GM21447 (cell line): ENCODE results near the gene PIK3C2B.
A peak's percentile ranks its signal among the peaks of the same experiment; 100 is the strongest.
"Not testable (repeated sequence)": the region's sequence is repeated elsewhere in the genome, so short reads cannot be mapped to it uniquely, and the experiment has no call there.

Source experiments
- ATAC-seq: cut with Tn5 transposase; IDR thresholded peaks from one replicate; pipeline ENCODE4 v1.9.1; 2021; ENCODE audit not compliant: unreplicated experiment

Gene PIK3C2B

DNA sequence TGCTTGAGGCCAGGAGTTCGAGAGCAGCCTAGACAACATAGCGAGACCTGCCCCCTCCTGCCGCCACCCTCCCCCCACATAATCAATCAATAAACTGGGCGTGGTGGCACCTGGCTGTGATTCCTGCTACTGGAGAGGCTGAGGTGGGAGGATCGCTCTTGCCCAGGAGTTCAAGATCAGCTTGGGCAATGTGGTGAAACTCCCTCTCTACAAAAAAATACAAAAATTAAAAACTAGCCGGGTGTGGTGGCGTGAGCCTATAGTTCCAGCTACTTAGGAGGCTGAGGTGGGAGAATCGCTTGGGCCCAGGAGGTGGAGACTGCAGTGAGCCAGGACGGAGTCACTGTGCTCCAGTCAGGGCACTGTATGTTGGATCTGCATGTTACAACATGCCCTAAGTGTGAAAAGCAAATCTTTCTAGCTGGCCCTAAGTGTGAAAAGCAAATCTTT, 14.6 kb upstream of the PIK3C2B start:
- no peak for ATAC-seq

DNA sequence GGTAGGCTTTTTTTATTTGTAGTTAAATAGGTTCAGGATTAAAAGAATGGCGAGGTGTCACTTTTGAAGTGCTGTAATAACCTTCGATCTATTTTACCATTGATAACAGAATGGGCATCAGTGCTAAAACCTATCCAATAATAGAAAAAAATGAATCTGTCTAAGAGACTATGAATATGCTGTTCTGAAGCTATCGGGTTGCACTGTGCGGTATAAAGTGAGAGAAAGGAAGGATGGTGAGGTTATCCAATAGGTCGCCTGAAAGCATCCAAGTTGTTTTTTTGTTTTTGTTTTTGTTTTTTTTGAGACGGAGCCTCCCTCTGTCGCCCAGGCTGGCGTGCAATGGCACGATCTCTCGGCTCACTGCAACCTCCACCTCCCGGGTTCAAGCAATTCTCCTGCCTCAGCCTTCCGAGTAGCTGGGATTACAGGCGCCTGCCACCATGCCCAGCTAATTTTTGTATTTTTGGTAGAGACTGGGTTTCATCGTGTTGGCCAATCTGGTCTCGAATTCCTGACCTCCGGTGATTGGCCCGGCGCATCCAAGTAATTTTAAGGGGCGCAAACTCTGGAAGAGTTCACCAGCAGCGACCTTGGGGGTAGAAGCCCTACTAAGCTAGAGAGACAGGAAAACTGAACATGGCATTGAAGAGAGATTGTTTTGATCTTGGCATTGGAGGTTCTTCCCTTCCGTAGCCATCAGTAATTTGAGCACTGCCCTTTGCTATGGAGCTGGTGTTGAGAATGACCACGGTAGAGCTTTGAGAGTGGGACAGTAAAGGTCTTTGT, 12.9 kb upstream of the PIK3C2B start:
- ATAC-seq: peak; percentile 11

DNA sequence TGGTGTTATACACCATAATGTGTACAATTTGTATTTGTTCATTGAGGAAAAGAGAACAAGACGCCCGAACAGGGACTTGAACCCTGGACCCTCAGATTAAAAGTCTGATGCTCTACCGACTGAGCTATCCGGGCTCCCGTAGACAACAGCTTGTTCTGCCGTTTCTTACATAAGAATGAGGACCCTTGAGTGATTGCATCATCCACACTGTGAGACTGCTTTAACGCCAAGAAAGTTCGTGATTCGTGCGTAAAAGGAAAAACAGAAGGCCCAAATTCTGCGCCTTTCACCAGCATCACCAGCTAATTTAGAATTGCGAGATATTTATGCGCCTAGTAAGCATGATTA, 12.3 kb upstream of the PIK3C2B start:
- ATAC-seq: peak; percentile 52

- ATAC-seq: peak; percentile 69
Measured at GRCh38 chr1:204506201-204506968, 11.8 kb upstream of the PIK3C2B start.

DNA sequence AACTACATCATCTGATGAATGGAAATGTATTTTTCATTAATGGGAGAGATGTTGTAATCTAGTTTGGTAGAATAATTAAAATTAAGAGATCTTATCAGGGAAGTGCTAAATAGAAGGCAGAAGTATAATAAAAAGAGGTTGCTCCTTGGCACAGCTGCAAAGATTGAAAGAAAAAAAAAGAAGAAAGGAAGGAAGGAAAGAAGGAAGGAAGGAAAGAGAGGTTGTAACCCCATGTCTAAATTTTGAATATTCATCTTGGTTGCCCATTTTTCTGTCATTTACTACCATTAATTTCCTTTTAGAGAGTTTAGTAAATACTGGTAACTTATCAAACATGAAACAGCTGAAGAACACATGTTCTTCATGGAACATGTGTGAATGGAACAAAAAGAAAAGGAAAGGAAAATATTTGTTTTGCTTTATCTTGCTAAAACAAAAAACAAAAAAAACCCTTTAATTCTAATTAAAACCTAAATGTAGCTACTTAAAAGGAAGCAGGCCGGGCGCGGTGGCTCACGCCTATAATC, 11.1 kb upstream of the PIK3C2B start:
- ATAC-seq: no peak

- no peak for ATAC-seq
Measured at GRCh38 chr1:204503913-204504519, 9.4 kb upstream of the PIK3C2B start.

DNA sequence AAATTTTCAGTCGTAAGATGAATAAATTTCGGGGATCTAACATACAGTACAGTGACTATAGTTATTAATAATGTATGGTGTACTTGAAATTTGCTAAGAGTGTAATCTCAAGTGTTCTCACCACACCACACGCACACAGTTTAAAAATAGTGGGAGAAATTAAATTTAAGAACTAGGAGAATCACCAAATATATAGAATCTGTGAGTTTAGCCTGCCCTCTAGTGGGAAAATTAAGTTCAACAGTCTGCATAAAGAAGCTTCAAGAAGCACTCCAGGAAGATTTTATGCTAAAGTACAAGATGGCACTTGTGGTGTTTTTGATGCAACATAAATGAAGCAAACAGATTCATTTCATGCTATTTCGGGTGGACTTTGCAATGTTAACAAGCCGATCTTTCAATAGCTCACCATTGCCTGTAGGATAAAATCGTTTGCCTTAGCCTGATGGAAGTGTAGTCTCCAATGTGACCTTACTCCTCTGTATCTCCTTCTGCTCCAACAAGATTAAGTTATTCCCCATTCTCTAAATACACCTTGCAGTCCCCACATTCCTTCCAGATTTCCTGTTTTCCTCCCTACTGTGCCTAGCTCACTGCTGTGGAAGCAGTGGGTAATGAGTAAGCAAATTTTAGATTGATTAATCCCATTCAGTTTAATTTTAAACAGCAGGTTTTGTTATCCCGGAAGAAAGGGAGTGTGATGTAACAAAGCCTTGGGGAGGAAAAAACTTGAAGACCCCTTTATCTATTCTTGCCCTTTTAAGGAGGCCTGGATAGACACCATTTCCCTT, 8.7 kb upstream of the PIK3C2B start:
- no peak for ATAC-seq

- no peak for ATAC-seq
Measured at GRCh38 chr1:204502241-204502640, 7.6 kb upstream of the PIK3C2B start.

DNA sequence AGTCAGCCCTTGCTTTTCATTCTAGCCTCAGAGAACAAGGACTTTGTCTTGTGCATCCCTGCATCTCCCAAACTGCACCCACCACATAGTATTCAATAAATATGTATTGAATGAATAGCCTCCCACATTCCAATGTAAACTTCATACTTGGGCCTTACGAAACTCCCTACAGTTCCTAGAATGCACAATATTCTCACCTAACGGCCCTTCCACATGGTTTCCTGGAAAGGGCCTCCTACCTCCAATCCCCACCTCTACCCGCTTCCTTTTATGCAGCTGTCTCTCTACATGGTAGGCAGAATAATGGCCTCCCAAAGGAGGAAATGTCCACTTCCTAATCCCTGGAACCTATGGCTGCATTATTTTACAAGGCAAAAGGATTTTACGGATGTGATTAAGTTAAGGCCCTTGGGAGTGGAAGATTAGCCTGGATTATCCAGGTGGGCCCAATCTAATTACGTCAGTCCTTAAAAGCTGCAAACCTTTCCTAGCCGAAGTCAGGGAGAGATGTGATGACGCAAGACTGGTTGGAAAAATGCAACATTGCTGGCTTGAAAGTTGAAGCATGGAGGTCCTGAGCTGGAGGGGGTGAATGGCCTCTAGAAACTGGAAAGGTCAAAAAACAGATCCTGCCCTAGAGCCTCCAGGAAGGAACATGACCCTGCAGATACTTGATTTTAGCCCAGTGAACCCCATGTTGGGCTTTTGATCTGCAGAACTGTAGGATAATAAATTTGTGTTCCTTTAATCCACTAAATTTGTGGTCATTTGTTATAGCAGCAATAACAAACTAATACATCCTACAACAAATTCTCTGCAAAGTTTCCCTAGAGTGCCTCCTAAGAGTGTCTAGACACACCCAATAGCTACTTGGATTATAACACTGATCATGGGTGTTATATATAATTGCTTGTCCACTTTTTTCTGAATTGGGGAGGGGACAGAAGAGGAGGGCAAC, 5.2 kb upstream of the PIK3C2B start:
- ATAC-seq: no peak

DNA sequence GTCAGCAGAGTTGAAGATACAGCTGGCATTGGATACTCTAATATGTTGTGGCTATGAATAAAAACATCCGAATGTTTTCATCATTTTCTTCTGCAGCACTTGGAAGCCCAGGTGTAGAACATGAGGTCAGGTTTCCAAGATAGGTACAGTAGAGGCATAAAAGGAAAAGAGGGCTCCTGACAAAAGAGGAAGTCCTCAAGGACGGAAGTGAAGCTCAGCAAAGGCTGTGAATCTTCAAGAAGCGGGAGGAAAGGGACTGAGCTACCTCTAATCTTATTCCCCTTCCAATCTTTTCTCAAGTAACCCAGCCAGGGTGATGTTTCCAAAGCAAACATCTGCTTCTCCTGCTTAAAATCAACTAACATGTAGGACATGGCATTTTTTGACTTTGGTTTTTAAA, 4.4 kb upstream of the PIK3C2B start:
- no peak for ATAC-seq

DNA sequence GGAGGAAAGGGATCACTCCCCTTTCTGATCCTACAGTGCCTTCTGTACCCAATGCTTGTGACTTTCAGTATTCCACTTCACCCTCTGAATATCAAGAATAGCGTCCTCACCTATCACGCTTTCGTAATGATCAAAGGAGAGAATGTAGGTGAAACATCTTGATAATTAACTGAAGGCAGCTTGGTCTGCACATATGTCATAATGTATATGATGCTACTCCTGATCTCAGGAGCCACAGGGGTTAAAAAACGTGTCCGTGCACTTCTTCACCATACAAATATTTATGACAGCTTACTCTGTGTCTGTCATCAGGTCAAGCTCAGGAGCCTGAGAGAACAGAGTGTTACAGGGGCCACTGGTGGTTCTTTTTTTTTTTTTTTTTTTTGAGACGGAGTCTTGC, 1.2 kb upstream of the PIK3C2B start:
- no peak for ATAC-seq

DNA sequence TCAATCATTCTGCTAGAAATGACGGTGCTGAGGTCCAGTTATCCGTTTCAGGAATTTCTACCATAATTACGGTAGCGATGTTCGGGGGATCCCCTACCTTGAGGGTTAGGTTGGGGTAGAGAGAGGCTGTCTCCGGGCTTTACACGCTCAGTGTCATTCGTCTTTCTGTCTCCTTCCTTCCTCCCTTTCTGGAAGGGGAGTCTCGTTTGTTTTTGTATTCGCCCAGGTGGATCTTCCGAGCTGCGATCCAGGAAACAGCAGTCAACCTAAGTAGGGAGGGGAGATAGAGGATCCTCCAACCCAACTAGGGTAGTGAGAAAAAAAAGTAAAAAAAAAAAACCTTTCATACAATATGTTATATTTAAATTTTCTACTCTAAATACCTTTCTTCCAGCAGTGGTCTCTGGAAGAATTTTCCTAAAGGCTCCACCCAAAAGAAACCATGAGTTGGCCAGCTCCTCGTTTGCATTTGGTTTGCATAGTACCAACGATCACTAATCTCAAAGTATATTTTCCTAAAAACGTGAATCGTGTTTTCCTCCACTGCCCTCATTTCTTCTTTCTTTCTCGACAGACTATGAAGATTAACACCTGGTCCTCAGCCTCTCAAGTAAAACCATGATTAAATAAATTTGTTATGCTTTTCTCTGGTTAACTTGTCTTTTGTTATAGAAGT, 611 bp upstream of the PIK3C2B start:
- ATAC-seq: peak; percentile 39

DNA sequence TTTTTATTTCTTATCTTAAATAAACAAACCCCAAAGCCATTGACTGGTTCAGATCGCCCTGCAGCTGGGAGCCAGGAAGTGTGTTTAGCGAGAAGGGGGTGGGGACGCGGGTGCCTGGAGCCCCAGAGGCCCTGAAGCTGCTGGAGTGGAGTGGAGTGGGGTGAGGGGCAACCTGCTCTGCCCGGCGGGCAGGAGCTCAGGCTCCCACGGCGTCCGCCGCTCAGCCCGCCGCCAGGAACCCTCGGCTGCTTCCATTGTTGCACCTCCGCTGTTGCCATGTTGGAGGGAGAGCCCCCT, 673 bp downstream of the PIK3C2B start:
- ATAC-seq: peak; percentile 44

GRCh38 chr1:204493145-204493983, 1.2 kb downstream of the PIK3C2B start:
- no peak for ATAC-seq

DNA sequence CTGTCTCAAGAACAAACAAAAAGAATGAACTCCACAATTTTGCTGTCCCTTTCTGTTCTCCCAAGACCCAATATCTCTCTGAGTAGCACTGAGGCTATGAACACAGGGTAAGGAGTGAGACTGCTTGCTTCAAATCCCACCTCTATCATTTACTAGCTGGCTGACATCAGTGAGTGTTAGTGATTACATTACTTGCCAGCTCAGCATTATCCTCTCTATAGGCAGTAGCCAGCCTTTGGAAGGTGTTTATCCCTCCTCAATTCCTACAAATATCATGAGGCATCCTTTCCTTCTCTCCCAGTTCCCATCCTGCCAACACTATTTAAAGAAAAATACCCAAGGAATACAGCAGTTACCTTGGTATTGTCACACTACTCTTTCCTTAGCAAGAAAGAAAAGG, 3.0 kb downstream of the PIK3C2B start:
- no peak for ATAC-seq

GRCh38 chr1:204487256-204487615, 7.4 kb downstream of the PIK3C2B start:
- no peak for ATAC-seq

GRCh38 chr1:204486513-204487255, 7.9 kb downstream of the PIK3C2B start:
- not testable (repeated sequence) for ATAC-seq

DNA sequence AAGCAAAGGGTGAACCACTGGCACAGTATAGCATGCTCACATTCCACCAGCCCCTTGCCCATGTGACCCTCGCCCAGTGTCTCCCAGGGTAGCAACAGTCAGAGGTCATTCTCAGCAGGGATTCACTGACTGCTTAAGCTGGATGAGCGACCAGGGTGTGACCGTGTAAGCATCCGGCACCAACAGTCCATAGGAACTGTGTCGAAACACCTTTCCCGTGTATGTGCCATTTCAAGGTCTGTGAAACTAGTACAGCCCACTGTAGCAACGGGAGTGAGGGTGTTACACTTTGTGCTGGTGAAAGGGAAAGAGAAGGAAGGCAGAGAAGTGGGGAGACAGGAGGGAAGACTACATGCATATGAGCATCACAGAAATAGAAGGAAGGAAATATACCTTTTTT, 10.8 kb downstream of the PIK3C2B start:
- no peak for ATAC-seq
